NCI-H2029 (cell line): ENCODE results near the gene SEMA7A.

ENCODE experiments used
- DNase-seq: peaks from one replicate; lab custom pipeline; 2025; lab: John Stamatoyannopoulos, UW

SEMA7A gene

GRCh38 chr15:74430510-74430951 is 3.2 kb downstream of the SEMA7A start:
- no peak for DNase-seq

- no peak for DNase-seq
Observed at GRCh38 chr15:74429781-74430400, 3.9 kb downstream of the SEMA7A start.

- DNase-seq, result no peak
Observed at GRCh38 chr15:74428970-74429780, 4.6 kb downstream of the SEMA7A start.

GRCh38 chr15:74428442-74428787 is 5.3 kb downstream of the SEMA7A start:
- no peak for DNase-seq

- DNase-seq, result no peak
Observed at GRCh38 chr15:74427607-74428441, 5.9 kb downstream of the SEMA7A start.

- no peak for DNase-seq
Observed at GRCh38 chr15:74426404-74427281, 7.1 kb downstream of the SEMA7A start.

DNA sequence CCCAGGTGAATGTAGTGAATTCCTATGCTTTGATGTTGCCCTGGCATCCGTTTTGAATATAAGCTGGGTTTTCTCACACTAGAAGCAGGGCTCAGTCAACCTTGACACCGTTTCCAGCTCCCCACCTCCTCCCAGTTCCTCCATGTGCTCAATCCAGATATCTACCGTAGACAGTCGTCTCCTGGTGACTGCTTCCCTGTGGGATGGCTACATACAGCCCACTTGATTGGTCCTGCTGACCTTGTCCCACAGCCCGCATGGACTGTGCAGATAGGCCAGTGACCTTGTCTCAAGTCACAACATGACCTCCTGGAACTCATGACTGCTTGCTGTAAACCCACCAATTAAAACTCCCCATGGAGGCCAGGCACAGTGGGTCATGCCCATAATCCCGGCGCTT is 8.1 kb downstream of the SEMA7A start:
- no peak for DNase-seq

DNA sequence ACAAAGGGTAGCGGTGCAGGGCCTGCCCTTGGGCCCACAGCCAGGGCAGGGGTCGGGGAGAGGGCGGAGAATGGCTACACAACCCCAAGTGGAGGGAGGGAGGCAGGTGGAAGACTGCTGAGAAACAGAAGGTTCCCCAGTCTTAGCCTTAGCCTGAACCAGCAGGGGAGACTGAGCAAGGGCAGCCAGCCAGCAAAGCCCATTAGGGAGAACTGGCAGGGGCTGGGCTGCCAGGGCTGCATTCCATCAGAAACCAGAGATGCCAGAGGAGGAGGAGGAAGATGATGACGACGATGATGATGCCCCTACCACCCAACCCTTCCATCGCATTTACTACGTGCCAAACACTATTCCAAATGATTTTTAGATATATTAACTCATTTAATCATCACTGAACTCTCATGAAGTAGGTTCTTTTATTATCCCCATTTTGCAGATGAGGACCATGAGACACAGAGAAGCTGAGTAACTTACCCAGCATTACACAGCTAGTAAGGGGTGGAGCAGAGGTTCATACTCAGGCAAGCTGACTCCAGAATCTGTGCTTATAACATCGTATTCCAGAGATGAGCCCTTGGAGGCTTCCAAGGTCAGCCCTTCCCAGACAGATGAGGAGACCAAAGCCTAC is 8.7 kb downstream of the SEMA7A start:
- DNase-seq, result no peak

GRCh38 chr15:74423431-74424257 is 10.1 kb downstream of the SEMA7A start:
- DNase-seq, result no peak

DNA sequence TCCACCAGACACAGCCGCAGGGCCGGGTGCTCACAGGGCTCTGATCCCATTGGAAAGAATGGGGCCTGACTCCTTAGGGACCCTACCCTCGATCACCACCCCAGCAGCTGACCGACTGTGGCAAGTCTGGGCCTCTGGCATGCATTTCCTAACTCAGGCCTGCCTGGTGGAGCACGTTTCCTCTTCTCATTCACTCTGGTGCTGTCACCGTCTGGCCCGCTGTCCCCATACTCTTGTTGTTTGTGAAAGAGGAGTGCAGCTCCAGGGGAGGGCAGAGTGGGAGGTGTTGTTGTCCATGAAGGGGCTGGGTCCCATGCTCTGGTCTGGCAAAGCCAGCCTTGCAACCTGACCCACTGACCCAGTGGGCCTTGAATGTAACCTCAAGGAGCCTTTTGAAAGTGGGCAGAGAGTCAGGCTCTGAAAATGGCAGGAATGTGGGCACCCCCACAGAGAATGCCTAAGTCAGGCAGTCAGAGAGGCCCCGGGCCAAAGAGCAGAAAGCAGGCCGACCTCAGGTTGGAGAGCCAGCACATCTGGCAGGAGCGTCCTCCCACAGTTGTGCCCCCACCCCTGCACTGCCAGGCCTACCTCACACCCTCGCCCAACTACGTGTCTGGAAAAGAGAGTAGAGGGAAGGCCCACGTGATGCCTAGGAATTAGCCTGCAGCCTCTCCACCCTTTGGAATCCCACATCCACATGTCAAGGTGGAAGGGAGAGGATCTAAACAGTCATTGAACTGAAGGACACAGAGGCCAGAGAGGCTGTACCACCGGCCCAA is 10.9 kb downstream of the SEMA7A start:
- no peak for DNase-seq

DNA sequence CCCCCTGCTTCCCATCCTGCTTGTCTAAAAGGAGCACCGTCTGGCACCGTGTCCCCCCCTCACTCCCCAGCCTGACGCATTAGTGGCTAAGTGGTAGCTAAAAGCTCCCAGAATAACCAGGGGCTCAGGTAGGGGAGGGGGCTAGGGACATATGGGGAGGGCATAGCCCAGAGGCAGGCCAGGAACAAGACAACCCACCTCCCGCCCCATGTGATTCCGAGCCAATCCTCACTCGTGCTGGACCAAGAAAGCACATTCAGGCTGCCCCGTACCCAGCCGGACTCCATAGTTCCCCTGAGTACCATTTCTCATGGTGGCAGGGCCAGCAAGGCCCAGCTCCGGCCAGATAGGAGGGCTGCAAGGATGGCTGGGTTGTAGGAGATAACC is 11.5 kb downstream of the SEMA7A start:
- no peak for DNase-seq

DNA sequence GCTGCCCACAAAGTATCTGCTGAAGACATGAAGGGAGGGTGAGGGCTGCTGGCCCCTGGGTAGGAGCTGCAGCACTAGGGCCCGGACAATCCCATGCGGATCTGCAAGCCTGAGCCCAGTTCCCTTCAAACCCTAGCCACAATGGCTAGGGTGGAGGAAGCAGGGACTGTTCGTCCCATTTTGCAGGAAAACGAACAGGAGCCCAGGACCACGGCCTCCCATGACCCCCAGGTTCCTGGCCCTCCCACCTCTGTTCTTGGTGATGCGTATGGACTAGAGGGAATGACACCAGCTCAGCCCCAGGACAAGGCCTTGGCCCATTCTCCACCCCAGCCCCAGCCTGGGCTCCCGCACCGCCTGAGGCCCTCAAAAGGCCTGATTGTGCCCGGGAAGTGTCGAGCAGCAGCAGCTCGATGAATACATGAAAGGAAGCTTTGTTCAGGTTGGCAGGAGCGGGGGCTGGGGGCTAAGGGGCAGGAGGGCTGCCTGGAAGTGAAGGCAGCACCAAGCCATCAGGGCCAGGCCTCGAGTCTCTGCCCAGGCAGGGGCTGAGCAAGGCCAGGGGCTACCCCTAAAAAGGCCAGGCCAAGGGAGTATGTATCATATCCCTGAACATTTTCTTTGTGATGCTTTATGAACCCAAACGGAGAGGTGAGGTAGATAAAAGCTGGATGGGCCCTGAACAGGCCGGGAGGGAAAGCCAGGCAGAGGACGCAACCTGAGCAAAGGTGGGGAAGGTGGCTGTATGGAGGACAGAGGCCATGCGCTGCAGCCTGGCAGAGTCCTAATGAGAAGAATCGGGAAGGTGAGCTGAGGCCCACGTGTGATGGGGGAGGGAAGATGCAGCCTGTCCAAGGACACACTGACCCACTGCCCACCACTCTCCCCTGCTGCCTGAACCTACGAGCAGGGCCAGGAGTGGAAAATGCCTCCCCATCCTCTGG is 12.2 kb downstream of the SEMA7A start:
- DNase-seq, result no peak

DNA sequence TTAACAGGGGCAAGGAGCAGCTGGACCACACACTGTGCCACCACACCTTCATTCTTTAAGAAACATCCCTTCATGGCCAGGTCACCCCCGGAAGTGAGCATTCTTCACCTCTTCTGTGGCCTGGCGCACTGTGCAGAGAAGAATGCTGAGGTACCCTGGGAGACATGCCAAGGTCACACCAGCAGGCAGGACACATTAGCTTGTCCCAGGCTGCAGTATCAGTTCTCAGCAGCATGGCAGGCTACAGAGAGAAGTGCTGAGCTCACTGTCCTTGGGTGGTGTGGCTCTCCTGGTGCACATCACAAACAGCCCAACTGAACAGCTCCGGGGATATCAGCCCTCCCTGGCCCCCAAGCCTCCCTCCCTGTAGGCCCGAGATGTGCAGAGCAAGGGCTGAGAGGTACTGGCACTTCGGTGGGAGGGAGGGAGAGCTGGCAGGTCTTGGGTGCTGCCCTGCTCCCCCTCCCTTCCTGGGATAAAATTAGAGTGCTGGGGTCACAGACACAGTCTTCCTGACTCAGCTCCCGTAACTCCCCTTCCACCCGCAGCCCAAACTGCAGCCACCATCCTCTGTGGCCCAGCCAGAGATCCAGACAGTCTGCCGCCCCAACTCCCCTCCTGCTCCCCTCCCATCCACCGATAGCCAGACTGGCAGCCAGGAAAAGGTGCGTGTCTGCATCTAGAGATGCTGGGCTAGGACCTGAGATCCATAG is 13.4 kb downstream of the SEMA7A start:
- DNase-seq, result no peak

DNA sequence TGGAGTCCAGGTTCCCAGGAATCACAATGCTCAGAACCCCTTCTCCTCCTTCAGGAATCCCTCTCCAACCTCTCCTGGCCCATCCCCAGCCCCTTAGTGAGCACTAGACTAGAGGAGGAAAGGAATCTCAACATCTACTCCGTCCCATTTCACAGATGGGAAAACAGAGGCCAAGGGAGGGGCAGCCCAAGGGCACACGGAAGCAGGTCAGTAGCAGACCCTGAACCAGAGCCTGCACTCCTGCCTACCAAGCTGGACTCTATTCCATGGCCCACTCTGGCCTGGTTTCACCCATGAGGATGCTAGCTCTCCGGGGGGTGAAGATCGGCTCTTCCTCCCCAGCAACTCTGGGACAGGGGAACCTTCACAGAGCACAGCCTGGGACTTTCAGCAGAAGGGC is 14.3 kb downstream of the SEMA7A start:
- DNase-seq, result no peak

- DNase-seq, result no peak
Observed at GRCh38 chr15:74418575-74419338, 15.0 kb downstream of the SEMA7A start.

DNA sequence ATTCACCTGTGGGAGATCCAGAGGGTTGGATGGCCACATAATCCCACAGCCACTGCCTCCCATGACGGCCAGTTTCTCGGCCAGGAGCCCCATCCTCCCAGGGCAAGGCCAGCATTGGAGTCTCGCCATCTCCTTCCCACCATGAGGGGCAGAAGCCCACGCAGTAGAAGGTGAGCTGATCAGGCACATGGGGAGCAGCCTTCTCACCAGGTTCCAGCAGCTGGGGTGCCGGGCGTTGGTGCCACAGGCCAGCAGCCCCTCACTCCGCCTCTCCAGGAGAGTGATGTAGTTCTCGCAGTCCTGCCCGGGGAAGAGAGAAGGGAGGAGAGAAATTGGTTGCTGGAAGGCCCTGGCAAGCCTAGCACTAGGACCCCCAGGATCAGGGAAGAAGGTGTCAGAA is 16.1 kb downstream of the SEMA7A start:
- DNase-seq, result no peak

- DNase-seq, result no peak
Observed at GRCh38 chr15:74417225-74417624, 16.5 kb downstream of the SEMA7A start.
